ENCODE results near the gene MICU2. TPM values are rescaled to one million over a fixed set of nuclear protein-coding genes. Genes with fewer than 3 reads are reported as not detected.

MICU2 gene
- total RNA-seq, 1 experiment from 2014 or later: 24.2 TPM

- in situ Hi-C loops (cut with HindIII; ENCODE audit: low pct_unique_long_range_greater_than_20kb, low sequenced_read_pairs) (no loop called here), intact Hi-C loops (cut with micrococcal nuclease; ENCODE audit: unreplicated experiment) (no loop called here)
- Histone ChIP-seq H3K4me3 (ENCODE audit: low read depth in 2 of 2, low read length in 2 of 2) (no peak overlapping the region), H3K36me3 (ENCODE audit: control insufficient read depth, insufficient read depth, low read length) (no peaks in the 10 kb centered on the region), H3K27ac (ENCODE audit: low read length) (no peak overlapping the region), H3K4me1 (ENCODE audit: control insufficient read depth, insufficient read depth, low read length) (no peaks in the 10 kb centered on the region), H3K27me3 (ENCODE audit: control insufficient read depth, insufficient read depth, low read length) (no peaks in the 10 kb centered on the region), H3K9me3 (ENCODE audit: control insufficient read depth, insufficient read depth, low read depth, low read length) (no peaks in the 10 kb centered on the region)
- no peak for ATAC-seq
- ChIA-PET CTCF (no interaction called here), POLR2A (no interaction called here)
- no peak for TF ChIP-seq TCF7L2 (IDR thresholded peaks at IDR 0.05; ENCODE audit: low read depth, low read length)
- no peak for TF ChIP-seq POLR2AphosphoS5 (IDR thresholded peaks at IDR 0.05; ENCODE audit: low read depth, low read length)
- TF ChIP-seq CTCF (IDR thresholded peaks at IDR 0.05): no peak
- TF ChIP-seq SIN3A (IDR thresholded peaks at IDR 0.05; ENCODE audit: borderline replicate concordance, insufficient read depth, low read depth, low read length): no peak
- no peak for TF ChIP-seq REST (IDR thresholded peaks at IDR 0.05; ENCODE audit: insufficient read depth in 1 of 2, low read depth in 2 of 2, low read length in 1 of 2)
- no TSS peak for BruUV-seq (replicated peaks)
- no peak for DNase-seq (ENCODE audit: low read depth, low spot score)
These were observed 138.2 kb downstream of the MICU2 start for GRCh38 chr13:21465710-21466160.

DNA sequence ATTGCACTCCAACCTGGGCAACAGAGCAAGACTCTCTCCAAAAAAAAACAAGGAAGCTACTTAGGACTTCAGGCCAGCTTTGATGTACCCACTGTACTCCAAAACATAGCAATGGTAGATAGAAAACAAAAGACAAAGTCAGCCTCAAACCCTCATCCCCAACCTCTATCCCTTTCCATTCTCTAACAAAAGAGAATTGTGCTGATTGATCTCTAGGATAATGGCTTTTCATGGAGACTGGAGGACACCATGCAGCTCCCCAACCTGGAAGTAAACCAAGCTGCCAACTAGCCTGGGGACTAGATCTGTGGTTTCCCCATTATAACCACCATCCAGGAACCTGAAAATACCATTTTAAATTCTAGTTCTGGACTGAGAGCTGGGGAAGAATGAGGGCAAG is 140.5 kb downstream of the MICU2 start:
- in situ Hi-C loops (cut with HindIII; ENCODE audit: low pct_unique_long_range_greater_than_20kb, low sequenced_read_pairs): no loop called here
- CTCF ChIA-PET: no interaction called here

More for the DNA sequence above, 140.5 kb downstream of the MICU2 start:
- no peaks in the 10 kb centered on the region; the same call in 1 of the 2 replicates for H3K36me3 ChIP-seq (ENCODE audit: control insufficient read depth, insufficient read depth, low read length)
- DNase-seq (ENCODE audit: low read depth, low spot score) (no peak), ATAC-seq (no peak)
- H3K27me3 ChIP-seq (ENCODE audit: control insufficient read depth, insufficient read depth, low read length): no peaks in the 10 kb centered on the region
- BruUV-seq (replicated peaks): no TSS peak
- POLR2A ChIA-PET: no interaction called here
- no peaks in the 10 kb centered on the region for H3K9me3 ChIP-seq (ENCODE audit: control insufficient read depth, insufficient read depth, low read depth, low read length)
- TF ChIP-seq TCF7L2 (IDR thresholded peaks at IDR 0.05; ENCODE audit: low read depth, low read length) (no peak), SIN3A (IDR thresholded peaks at IDR 0.05; ENCODE audit: borderline replicate concordance, insufficient read depth, low read depth, low read length) (no peak), REST (IDR thresholded peaks at IDR 0.05; ENCODE audit: insufficient read depth in 1 of 2, low read depth in 2 of 2, low read length in 1 of 2) (no peak), POLR2AphosphoS5 (IDR thresholded peaks at IDR 0.05; ENCODE audit: low read depth, low read length) (no peak), CTCF (IDR thresholded peaks at IDR 0.05) (no peak)
- no peak overlapping the region for H3K4me3 ChIP-seq (ENCODE audit: low read depth in 2 of 2, low read length in 2 of 2)
- H3K4me1 ChIP-seq (ENCODE audit: control insufficient read depth, insufficient read depth, low read length): no peaks in the 10 kb centered on the region
- intact Hi-C loops (cut with micrococcal nuclease; ENCODE audit: unreplicated experiment): no loop called here
- H3K27ac ChIP-seq (ENCODE audit: low read length): no peak overlapping the region
